Muscle of leg (tissue), 11 donors: ENCODE data around the gene HBQ1. TPM values are rescaled to one million over a fixed set of nuclear protein-coding genes. Genes with fewer than 3 reads are reported as not detected.
"Not testable (repeated sequence)": the region's sequence is repeated elsewhere in the genome, so short reads cannot be mapped to it uniquely, and the experiment has no call there.

Source experiments
- DNase-seq: peaks from one replicate; pipeline ENCODE4 v3.0.0; 2013
- H3K27ac ChIP-seq: one replicate; pipeline ENCODE4 v1.5.1; 2013; ENCODE audit warnings: mild to moderate bottlenecking, low read length, control low read depth
- H3K27me3 ChIP-seq: one replicate; pipeline ENCODE4 v1.6.1; 2013; ENCODE audit warnings: low read length; ENCODE audit not compliant: control insufficient read depth, insufficient read depth
- H3K36me3 ChIP-seq: one replicate; pipeline ENCODE4 v1.6.1; 2013; ENCODE audit warnings: low read length; ENCODE audit not compliant: control insufficient read depth, insufficient read depth
- H3K4me1 ChIP-seq: one replicate; pipeline ENCODE4 v1.6.1; 2013; ENCODE audit warnings: low read length; ENCODE audit not compliant: control insufficient read depth, insufficient read depth
- H3K4me3 ChIP-seq: one replicate; pipeline ENCODE4 v1.5.1; 2013; ENCODE audit warnings: low read length, control low read depth
- H3K9me3 ChIP-seq: replicated peaks from 2 replicates; pipeline ENCODE4 v1.6.1; 2013; ENCODE audit warnings: low read depth, low read length; ENCODE audit not compliant: control insufficient read depth
- WGBS: methylation state at CpG from one replicate; pipeline ENCODE4 v1.1.5; 2013; ENCODE audit warnings: missing lambda C conversion rate; ENCODE audit not compliant: insufficient coverage; 5-methylcytosine and 5-hydroxymethylcytosine counted together
- polyA plus RNA-seq, 8 donors: library from polyadenylated mRNA; unstranded; fragments of 120-200 nt; gene quantifications; one replicate each; pipeline versions ENCODE4 v1.2.1 to v1.2.3, GENCODE V29; 2013; ENCODE audit warnings: inconsistent platforms in 1 of 8, low replicate concordance in 1 of 8; ENCODE audit not compliant: insufficient read length in 8 of 8, insufficient read depth in 1 of 8
- total RNA-seq: library from RNA; stranded (reverse); fragments of 120-200 nt; gene quantifications from one replicate; pipeline ENCODE4 v1.2.4, GENCODE V29; 2013

Gene HBQ1
- total and polyA plus RNA-seq, 9 donors = 0.85 to 3.2 (median 2.0) TPM

- Histone ChIP-seq H3K27ac (no peak overlapping the region), H3K4me3 (no peak overlapping the region), H3K27me3 (peaks cover 76% of the 10 kb centered on the region), H3K4me1 (peaks cover 17% of the 10 kb centered on the region), H3K9me3 (no peaks in the 10 kb centered on the region), H3K36me3 (no peaks in the 10 kb centered on the region)
- 3% methylated on average over 9 of the region's 11 CpGs for WGBS
- no peak for DNase-seq
These were observed 13.1 kb upstream of the HBQ1 start for GRCh38 chr16:167122-167690.

GRCh38 chr16:168424-168823 is 11.8 kb upstream of the HBQ1 start:
- H3K4me3 ChIP-seq = no peak overlapping the region
- H3K27ac ChIP-seq = no peak overlapping the region
- WGBS = 59% methylated on average over 6 of the region's 6 CpGs
- DNase-seq = no peak
- H3K36me3 ChIP-seq = no peaks in the 10 kb centered on the region
- H3K9me3 ChIP-seq = no peaks in the 10 kb centered on the region
- peaks cover 17% of the 10 kb centered on the region for H3K4me1 ChIP-seq
- H3K27me3 ChIP-seq = peaks cover 71% of the 10 kb centered on the region

- H3K4me3 ChIP-seq = no peak overlapping the region
- 13% methylated on average over 1 of the region's 3 CpGs for WGBS
- H3K4me1 ChIP-seq = peaks cover 17% of the 10 kb centered on the region
- no peaks in the 10 kb centered on the region for H3K36me3 ChIP-seq
- no peaks in the 10 kb centered on the region for H3K9me3 ChIP-seq
- DNase-seq = no peak
- H3K27me3 ChIP-seq = peaks cover 73% of the 10 kb centered on the region
- H3K27ac ChIP-seq = no peak overlapping the region
These were observed 11.2 kb upstream of the HBQ1 start for GRCh38 chr16:169014-169413.

- DNase-seq, H3K9me3 ChIP-seq, H3K27ac ChIP-seq, H3K36me3 ChIP-seq, H3K4me3 ChIP-seq: not testable (repeated sequence)
- 7% methylated on average over 3 of the region's 5 CpGs for WGBS
- Histone ChIP-seq H3K4me1 (peaks cover 15% of the 10 kb centered on the region), H3K27me3 (peaks cover 78% of the 10 kb centered on the region)
These were observed 10.2 kb upstream of the HBQ1 start for GRCh38 chr16:170088-170507.

GRCh38 chr16:170788-171187 is 9.5 kb upstream of the HBQ1 start:
- peaks cover 76% of the 10 kb centered on the region for H3K27me3 ChIP-seq
- peaks cover 9% of the 10 kb centered on the region for H3K4me1 ChIP-seq
- WGBS = no CpG with 5 or more reads among the region's 1 CpG
- H3K36me3 ChIP-seq = no peaks in the 10 kb centered on the region
- H3K27ac ChIP-seq = no peak overlapping the region
- DNase-seq = no peak
- no peaks in the 10 kb centered on the region for H3K9me3 ChIP-seq
- no peak overlapping the region for H3K4me3 ChIP-seq

- not testable (repeated sequence) for H3K27ac ChIP-seq, DNase-seq, H3K4me3 ChIP-seq, H3K4me1 ChIP-seq, H3K9me3 ChIP-seq, H3K36me3 ChIP-seq
- no CpG with 5 or more reads among the region's 74 CpGs for WGBS
- peaks cover 68% of the 10 kb centered on the region for H3K27me3 ChIP-seq
These were observed 7.8 kb upstream of the HBQ1 start, which contains the start of gene HBA2 for GRCh38 chr16:172374-172941. Gene HBA2, plus strand, starts transcription at chr16:172876. Its CDS starts 37 bp downstream, at chr16:172913.

- H3K4me1 ChIP-seq, DNase-seq, H3K4me3 ChIP-seq, H3K9me3 ChIP-seq, H3K36me3 ChIP-seq, H3K27ac ChIP-seq: not testable (repeated sequence)
- 3% methylated on average over 16 of the region's 44 CpGs for WGBS
- H3K27me3 ChIP-seq = peaks cover 68% of the 10 kb centered on the region
These were observed 6.9 kb upstream of the HBQ1 start for GRCh38 chr16:173211-173854.

- H3K4me1 ChIP-seq, H3K36me3 ChIP-seq, DNase-seq, H3K27ac ChIP-seq, H3K4me3 ChIP-seq, H3K9me3 ChIP-seq: not testable (repeated sequence)
- peaks cover 68% of the 10 kb centered on the region for H3K27me3 ChIP-seq
- 4% methylated on average over 5 of the region's 13 CpGs for WGBS
These were observed 6.1 kb upstream of the HBQ1 start for GRCh38 chr16:173928-174769.

GRCh38 chr16:175011-175949 is 5.0 kb upstream of the HBQ1 start:
- 25% methylated on average over 3 of the region's 8 CpGs for WGBS
- no peak for DNase-seq
- Histone ChIP-seq H3K27ac (no peak overlapping the region), H3K27me3 (peaks cover 70% of the 10 kb centered on the region), H3K4me3 (no peak overlapping the region), H3K4me1 (peaks cover 10% of the 10 kb centered on the region), H3K36me3 (no peaks in the 10 kb centered on the region), H3K9me3 (no peaks in the 10 kb centered on the region)
